Measurements from ENCODE around the gene ASTL. TPM values are rescaled to one million over a fixed set of nuclear protein-coding genes. Genes with fewer than 3 reads are reported as not detected.

Gene ASTL
- total RNA-seq, 1 experiment from 2014 or later = not detected

GRCh38 chr2:96159084-96159830, 21.0 kb upstream of the ASTL start:
- no peak for DNase-seq (ENCODE audit: low read depth)

- DNase-seq (ENCODE audit: low read depth) = no peak
Measured at GRCh38 chr2:96158554-96158940, 20.2 kb upstream of the ASTL start.

- DNase-seq (ENCODE audit: low read depth) = no peak
Measured at GRCh38 chr2:96157649-96158553, 19.6 kb upstream of the ASTL start.

GRCh38 chr2:96156926-96157648, 18.8 kb upstream of the ASTL start:
- DNase-seq (ENCODE audit: low read depth) = no peak

GRCh38 chr2:96156011-96156820, 17.9 kb upstream of the ASTL start:
- no peak for DNase-seq (ENCODE audit: low read depth)

- no peak for DNase-seq (ENCODE audit: low read depth)
Measured at GRCh38 chr2:96154506-96155380, 16.4 kb upstream of the ASTL start.

- no peak for DNase-seq (ENCODE audit: low read depth)
Measured at GRCh38 chr2:96153991-96154431, 15.7 kb upstream of the ASTL start.

- no peak for DNase-seq (ENCODE audit: low read depth)
Measured at GRCh38 chr2:96153291-96153713, 15.0 kb upstream of the ASTL start.

- DNase-seq (ENCODE audit: low read depth) = no peak
Measured at GRCh38 chr2:96152304-96153161, 14.2 kb upstream of the ASTL start.

- no peak for DNase-seq (ENCODE audit: low read depth)
Measured at GRCh38 chr2:96151595-96152303, 13.4 kb upstream of the ASTL start.

- no peak for DNase-seq (ENCODE audit: low read depth)
Measured at GRCh38 chr2:96150791-96151594, 12.7 kb upstream of the ASTL start.

- DNase-seq (ENCODE audit: low read depth) = no peak
Measured at GRCh38 chr2:96150007-96150640, 11.8 kb upstream of the ASTL start.

GRCh38 chr2:96148410-96149217, 10.3 kb upstream of the ASTL start:
- peak; percentile 13 for DNase-seq (ENCODE audit: low read depth)

GRCh38 chr2:96147593-96148201, 9.4 kb upstream of the ASTL start:
- no peak for DNase-seq (ENCODE audit: low read depth)

- no peak for DNase-seq (ENCODE audit: low read depth)
Measured at GRCh38 chr2:96146881-96147592, 8.7 kb upstream of the ASTL start.
